SKM-1 (cell line): ENCODE measurements around the gene EEFSEC.

Experiments
- DNase-seq: peaks from one replicate; lab custom pipeline; 2025; ENCODE audit not compliant: unreplicated experiment; lab: John Stamatoyannopoulos, UW

EEFSEC gene

GRCh38 chr3:128383316-128384235 is 230.3 kb downstream of the EEFSEC start:
- no peak for DNase-seq

GRCh38 chr3:128385080-128385832 is 232.0 kb downstream of the EEFSEC start:
- no peak for DNase-seq

- DNase-seq = no peak
Measured at GRCh38 chr3:128388932-128389331, 235.7 kb downstream of the EEFSEC start.

GRCh38 chr3:128390867-128391266 is 237.6 kb downstream of the EEFSEC start:
- no peak for DNase-seq

DNA sequence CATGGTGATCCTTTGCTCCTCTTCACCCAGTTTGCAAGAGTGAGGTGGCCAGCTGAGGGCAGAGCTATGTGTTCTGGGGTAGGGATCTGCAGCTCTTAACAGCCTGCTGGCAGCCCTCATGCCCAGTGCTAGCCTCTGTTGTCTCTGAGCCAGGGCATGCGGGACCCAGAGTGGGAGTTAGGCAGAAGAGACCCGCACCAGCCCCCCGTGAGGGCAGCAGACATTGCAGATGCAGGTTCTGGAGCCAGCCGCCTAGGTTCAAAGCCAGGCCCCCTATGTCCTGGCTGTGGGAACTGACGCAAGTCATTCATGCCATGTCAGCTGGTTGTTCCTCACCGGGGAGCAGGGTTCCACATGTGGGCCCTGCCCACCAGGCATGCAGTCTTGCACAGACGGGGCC is 238.7 kb downstream of the EEFSEC start:
- DNase-seq = no peak

GRCh38 chr3:128392818-128393544 is 239.7 kb downstream of the EEFSEC start:
- DNase-seq = no peak

DNA sequence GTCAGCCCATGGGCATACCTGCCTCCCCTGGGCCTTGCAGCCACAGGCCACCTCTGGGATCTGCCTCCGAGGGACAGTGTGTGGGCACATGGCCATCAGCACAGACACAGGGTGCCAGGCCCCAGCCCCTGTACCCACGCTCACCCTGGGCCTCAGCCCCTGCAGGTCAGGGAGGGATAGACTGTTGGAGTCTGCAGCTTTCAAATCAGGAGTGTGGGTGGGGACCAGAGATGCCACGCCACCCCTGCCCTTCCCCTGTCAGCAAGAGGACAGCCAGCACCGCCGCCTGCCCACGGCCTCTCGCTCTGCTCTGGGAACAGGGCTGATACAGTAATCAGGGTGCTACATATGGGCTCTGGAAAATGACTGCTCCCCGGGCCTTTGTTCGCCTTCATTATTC is 240.8 kb downstream of the EEFSEC start:
- DNase-seq = no peak

DNA sequence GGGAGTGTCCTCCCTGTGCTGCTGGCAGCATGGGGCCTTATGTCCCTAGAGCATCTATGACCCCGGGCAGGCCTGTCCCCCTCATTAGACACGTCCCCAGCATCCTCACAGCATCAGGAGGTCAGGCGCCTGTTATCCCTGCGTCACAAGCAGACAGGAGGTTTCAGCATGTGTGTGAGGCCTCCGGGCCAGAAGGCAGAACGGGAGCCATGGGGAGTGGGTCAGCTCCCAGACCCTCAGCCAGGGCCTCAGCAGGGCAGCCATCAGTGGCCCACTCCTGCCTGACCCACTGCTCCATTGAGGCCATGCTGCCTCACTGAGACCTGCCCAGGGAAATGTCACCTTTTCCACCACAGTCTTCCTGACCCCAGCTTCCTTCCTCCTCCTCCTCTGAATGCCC is 241.8 kb downstream of the EEFSEC start:
- DNase-seq = no peak

DNA sequence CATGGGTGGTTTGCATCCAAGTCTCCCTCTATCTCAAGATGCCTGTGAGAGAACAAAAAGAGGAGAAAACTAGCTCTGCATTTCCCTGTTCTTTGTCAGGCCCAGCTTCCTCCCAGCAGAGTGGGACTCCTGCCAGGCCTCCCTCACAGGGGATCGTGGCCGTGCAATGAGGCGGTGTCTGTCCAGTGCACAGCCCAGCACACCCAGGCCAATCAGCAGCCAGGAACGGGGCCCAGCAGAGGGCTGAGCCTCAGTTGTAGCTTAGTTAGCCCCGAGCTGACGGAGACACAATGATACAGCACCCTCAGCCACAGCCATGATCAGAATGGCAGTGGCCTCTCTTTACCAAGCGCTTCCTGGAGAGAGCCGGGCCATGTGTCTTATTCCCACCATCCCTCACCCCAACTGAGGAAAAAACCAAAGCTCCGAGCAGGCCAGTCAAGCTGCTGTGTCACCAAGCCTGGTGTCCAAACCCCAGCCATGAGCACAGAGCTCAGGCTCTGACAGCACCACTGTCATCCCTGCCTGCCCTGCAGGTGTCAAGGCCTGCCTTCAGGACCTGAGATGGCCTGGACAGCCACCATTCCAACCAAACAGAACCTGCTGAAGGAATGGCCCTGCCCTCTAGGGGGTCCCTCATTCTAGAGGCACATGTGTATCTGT is 242.3 kb downstream of the EEFSEC start:
- no peak for DNase-seq

DNA sequence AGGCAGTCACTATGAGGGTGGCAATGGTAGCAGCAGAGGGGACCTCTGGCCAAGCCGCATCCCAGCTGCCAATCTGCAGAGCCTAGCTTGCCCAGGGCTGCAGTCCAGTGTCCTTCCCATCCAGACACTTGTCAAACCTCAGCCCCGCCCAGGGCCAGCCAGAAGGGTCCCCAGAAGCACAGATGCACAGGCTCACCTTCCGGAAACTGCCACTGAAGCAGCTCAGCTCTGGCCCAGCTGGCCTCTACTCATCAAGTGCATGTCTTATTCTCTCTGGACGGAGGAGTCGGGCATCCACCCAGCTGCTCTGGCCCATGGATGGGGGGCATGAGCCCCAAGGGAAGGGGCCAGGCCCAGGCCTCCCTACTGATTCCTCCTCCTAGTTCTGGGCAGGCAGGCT is 244.2 kb downstream of the EEFSEC start:
- DNase-seq = no peak

DNA sequence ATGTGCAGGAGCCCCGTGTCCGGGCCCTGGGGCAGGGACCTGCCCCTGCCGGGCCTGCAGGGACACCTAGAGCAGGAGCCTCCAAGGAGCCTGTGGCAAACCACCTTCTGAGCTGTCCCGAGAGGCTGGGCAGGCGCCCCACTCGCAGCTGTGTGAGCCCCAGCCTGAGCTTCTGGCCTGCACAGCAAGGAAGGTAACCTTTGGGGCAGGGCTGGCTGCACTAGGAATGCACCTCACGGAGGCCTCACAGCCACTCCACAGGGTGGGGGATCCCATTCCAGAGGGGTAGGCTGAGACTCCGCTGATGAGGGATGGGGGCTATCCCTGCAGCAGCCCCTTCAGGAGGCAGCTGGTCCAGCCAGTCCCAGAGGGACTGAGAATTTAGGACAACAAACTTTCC is 245.3 kb downstream of the EEFSEC start:
- DNase-seq = no peak

- DNase-seq = no peak
Measured at GRCh38 chr3:128399221-128399915, 246.1 kb downstream of the EEFSEC start.

GRCh38 chr3:128400671-128401070 is 247.4 kb downstream of the EEFSEC start:
- no peak for DNase-seq

GRCh38 chr3:128402319-128402718 is 249.0 kb downstream of the EEFSEC start:
- no peak for DNase-seq

- no peak for DNase-seq
Measured at GRCh38 chr3:128402998-128403397, 249.7 kb downstream of the EEFSEC start.

- no peak for DNase-seq
Measured at GRCh38 chr3:128404276-128405068, 251.2 kb downstream of the EEFSEC start.

GRCh38 chr3:128405554-128406277 is 252.4 kb downstream of the EEFSEC start:
- DNase-seq = no peak

DNA sequence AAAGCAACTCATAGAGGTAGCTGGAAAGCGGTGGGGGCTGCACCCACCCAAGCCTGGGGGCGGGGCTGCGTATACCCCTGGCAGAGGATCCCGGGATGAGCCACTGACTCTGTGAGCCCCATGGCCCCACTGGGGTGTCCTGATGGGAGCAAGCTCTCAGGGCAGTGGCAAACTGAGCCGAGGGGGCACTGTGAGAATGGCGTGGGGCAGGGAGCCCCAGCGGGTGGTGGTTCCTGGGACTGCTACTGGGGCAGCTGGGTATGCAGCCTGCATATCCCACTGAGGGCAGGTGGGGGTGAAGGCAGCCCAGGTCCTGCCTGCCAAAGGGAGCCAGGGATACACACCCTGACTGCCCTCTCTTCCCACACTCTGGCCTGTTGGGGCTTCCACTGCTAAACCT is 254.0 kb downstream of the EEFSEC start:
- DNase-seq = no peak
